Activated naive CD8-positive, alpha-beta T cell treated with anti-CD3 and anti-CD28 coated beads, Interleukin-2, amount 50 U/mL, for 24 hours (primary cell): ENCODE results near the gene GRIA4.

ENCODE experiments used
- ATAC-seq: fragments of 150-1000 bp; cut with Tn5 transposase; one replicate; pipeline ENCODE4 v1.10.0; 2021
- DNase-seq: peaks from one replicate; pipeline ENCODE4 v3.0.0; 2021
- H3K27ac Mint-ChIP-seq: one replicate; pipeline ENCODE4 v1.8.0; 2021; ENCODE audit warnings: mild to moderate bottlenecking, mixed read lengths
- H3K27me3 Mint-ChIP-seq: one replicate; pipeline ENCODE4 v1.8.0; 2021; ENCODE audit warnings: mixed read lengths
- H3K36me3 Mint-ChIP-seq: one replicate; pipeline ENCODE4 v1.8.0; 2021; ENCODE audit warnings: low read depth, mixed read lengths
- H3K4me1 Mint-ChIP-seq: one replicate; pipeline ENCODE4 v1.8.0; 2021; ENCODE audit warnings: mixed read lengths
- H3K4me3 Mint-ChIP-seq: one replicate; pipeline ENCODE4 v1.8.0; 2021; ENCODE audit warnings: mild to moderate bottlenecking, moderate library complexity, mixed read lengths
- H3K9me3 Mint-ChIP-seq: one replicate; pipeline ENCODE4 v1.8.0; 2021; ENCODE audit warnings: mixed read lengths

Gene GRIA4

GRCh38 chr11:105821372-105821771, 211.5 kb downstream of the GRIA4 start:
- H3K36me3 Mint-ChIP-seq: no peaks in the 10 kb centered on the region
- no peak for ATAC-seq

GRCh38 chr11:105821781-105822180, 211.9 kb downstream of the GRIA4 start:
- ATAC-seq (no peak), DNase-seq (no peak)
- Mint-ChIP-seq H3K4me3 (no peak overlapping the region), H3K27ac (no peak overlapping the region), H3K36me3 (no peaks in the 10 kb centered on the region), H3K27me3 (no peaks in the 10 kb centered on the region), H3K9me3 (no peaks in the 10 kb centered on the region), H3K4me1 (no peaks in the 10 kb centered on the region)

More at GRCh38 chr11:105821372-105821771, 211.5 kb downstream of the GRIA4 start:
- H3K27ac Mint-ChIP-seq: no peak overlapping the region
- H3K27me3 Mint-ChIP-seq: no peaks in the 10 kb centered on the region
- H3K9me3 Mint-ChIP-seq: no peaks in the 10 kb centered on the region
- no peak for DNase-seq
- no peaks in the 10 kb centered on the region for H3K4me1 Mint-ChIP-seq
- H3K4me3 Mint-ChIP-seq: no peak overlapping the region

GRCh38 chr11:105823495-105824033, 213.7 kb downstream of the GRIA4 start:
- H3K36me3 Mint-ChIP-seq: no peaks in the 10 kb centered on the region
- no peak overlapping the region for H3K4me3 Mint-ChIP-seq
- H3K27ac Mint-ChIP-seq: no peak overlapping the region
- H3K27me3 Mint-ChIP-seq: no peaks in the 10 kb centered on the region
- ATAC-seq (no peak), DNase-seq (no peak)
- H3K4me1 Mint-ChIP-seq: no peaks in the 10 kb centered on the region
- no peaks in the 10 kb centered on the region for H3K9me3 Mint-ChIP-seq

- Mint-ChIP-seq H3K4me1 (no peaks in the 10 kb centered on the region), H3K27me3 (no peaks in the 10 kb centered on the region), H3K9me3 (no peaks in the 10 kb centered on the region), H3K4me3 (no peak overlapping the region), H3K36me3 (no peaks in the 10 kb centered on the region), H3K27ac (no peak overlapping the region)
- no peak for ATAC-seq
- DNase-seq: no peak
Measured at GRCh38 chr11:105824457-105825013, 214.7 kb downstream of the GRIA4 start.

- no peaks in the 10 kb centered on the region for H3K27me3 Mint-ChIP-seq
- no peak overlapping the region for H3K4me3 Mint-ChIP-seq
- H3K27ac Mint-ChIP-seq: no peak overlapping the region
- H3K36me3 Mint-ChIP-seq: no peaks in the 10 kb centered on the region
- H3K4me1 Mint-ChIP-seq: no peaks in the 10 kb centered on the region
- no peak for ATAC-seq
- no peak for DNase-seq
- H3K9me3 Mint-ChIP-seq: no peaks in the 10 kb centered on the region
Measured at GRCh38 chr11:105825141-105825540, 215.3 kb downstream of the GRIA4 start.

GRCh38 chr11:105827906-105828305, 218.0 kb downstream of the GRIA4 start:
- H3K27me3 Mint-ChIP-seq: no peaks in the 10 kb centered on the region
- ATAC-seq: no peak
- no peaks in the 10 kb centered on the region for H3K4me1 Mint-ChIP-seq
- H3K4me3 Mint-ChIP-seq: no peak overlapping the region
- DNase-seq: no peak
- no peaks in the 10 kb centered on the region for H3K36me3 Mint-ChIP-seq
- H3K27ac Mint-ChIP-seq: no peak overlapping the region
- H3K9me3 Mint-ChIP-seq: no peaks in the 10 kb centered on the region

GRCh38 chr11:105829084-105829483, 219.2 kb downstream of the GRIA4 start:
- Mint-ChIP-seq H3K36me3 (no peaks in the 10 kb centered on the region), H3K27ac (no peak overlapping the region), H3K27me3 (no peaks in the 10 kb centered on the region), H3K4me1 (no peaks in the 10 kb centered on the region), H3K9me3 (no peaks in the 10 kb centered on the region), H3K4me3 (no peak overlapping the region)
- ATAC-seq: no peak
- no peak for DNase-seq

GRCh38 chr11:105834461-105834860, 224.6 kb downstream of the GRIA4 start:
- H3K4me1 Mint-ChIP-seq: no peaks in the 10 kb centered on the region
- DNase-seq (no peak), ATAC-seq (no peak)
- no peak overlapping the region for H3K27ac Mint-ChIP-seq
- H3K27me3 Mint-ChIP-seq: peaks cover 2% of the 10 kb centered on the region
- no peaks in the 10 kb centered on the region for H3K36me3 Mint-ChIP-seq
- no peak overlapping the region for H3K4me3 Mint-ChIP-seq
- H3K9me3 Mint-ChIP-seq: no peaks in the 10 kb centered on the region

- no peaks in the 10 kb centered on the region for H3K9me3 Mint-ChIP-seq
- DNase-seq (no peak), ATAC-seq (peak; percentile 28)
- no peak overlapping the region for H3K27ac Mint-ChIP-seq
- H3K4me1 Mint-ChIP-seq: no peaks in the 10 kb centered on the region
- no peaks in the 10 kb centered on the region for H3K36me3 Mint-ChIP-seq
- H3K4me3 Mint-ChIP-seq: no peak overlapping the region
- H3K27me3 Mint-ChIP-seq: peaks cover 2% of the 10 kb centered on the region
Measured at GRCh38 chr11:105838668-105839384, 229.0 kb downstream of the GRIA4 start.

- H3K27me3 Mint-ChIP-seq: peaks cover 5% of the 10 kb centered on the region
- H3K36me3 Mint-ChIP-seq: no peaks in the 10 kb centered on the region
- no peak overlapping the region for H3K27ac Mint-ChIP-seq
- H3K4me1 Mint-ChIP-seq: no peaks in the 10 kb centered on the region
- no peak for ATAC-seq
- H3K4me3 Mint-ChIP-seq: no peak overlapping the region
- no peak for DNase-seq
- H3K9me3 Mint-ChIP-seq: no peaks in the 10 kb centered on the region
Measured at GRCh38 chr11:105840391-105840790, 230.5 kb downstream of the GRIA4 start.

- Mint-ChIP-seq H3K27ac (no peak overlapping the region), H3K27me3 (peaks cover 3% of the 10 kb centered on the region), H3K4me3 (no peak overlapping the region), H3K4me1 (no peaks in the 10 kb centered on the region), H3K9me3 (no peaks in the 10 kb centered on the region), H3K36me3 (no peaks in the 10 kb centered on the region)
- no peak for ATAC-seq
- no peak for DNase-seq
Measured at GRCh38 chr11:105852403-105852802, 242.5 kb downstream of the GRIA4 start.

- Mint-ChIP-seq H3K36me3 (no peaks in the 10 kb centered on the region), H3K4me3 (no peak overlapping the region), H3K4me1 (no peaks in the 10 kb centered on the region), H3K9me3 (no peaks in the 10 kb centered on the region), H3K27ac (no peak overlapping the region), H3K27me3 (peaks cover 3% of the 10 kb centered on the region)
- ATAC-seq (no peak), DNase-seq (no peak)
Measured at GRCh38 chr11:105854269-105854668, 244.4 kb downstream of the GRIA4 start.

- no peak overlapping the region for H3K4me3 Mint-ChIP-seq
- no peaks in the 10 kb centered on the region for H3K4me1 Mint-ChIP-seq
- ATAC-seq: no peak
- no peak for DNase-seq
- no peaks in the 10 kb centered on the region for H3K36me3 Mint-ChIP-seq
- peaks cover 2% of the 10 kb centered on the region for H3K27me3 Mint-ChIP-seq
- H3K27ac Mint-ChIP-seq: no peak overlapping the region
- H3K9me3 Mint-ChIP-seq: no peaks in the 10 kb centered on the region
Measured at GRCh38 chr11:105856954-105857353, 247.1 kb downstream of the GRIA4 start.

GRCh38 chr11:105857728-105858127, 247.9 kb downstream of the GRIA4 start:
- Mint-ChIP-seq H3K27me3 (peaks cover 2% of the 10 kb centered on the region), H3K4me1 (no peaks in the 10 kb centered on the region), H3K36me3 (no peaks in the 10 kb centered on the region), H3K4me3 (no peak overlapping the region), H3K9me3 (no peaks in the 10 kb centered on the region), H3K27ac (no peak overlapping the region)
- no peak for DNase-seq
- no peak for ATAC-seq

GRCh38 chr11:105858841-105859240, 249.0 kb downstream of the GRIA4 start:
- ATAC-seq (no peak), DNase-seq (no peak)
- Mint-ChIP-seq H3K9me3 (no peaks in the 10 kb centered on the region), H3K27me3 (peaks cover 2% of the 10 kb centered on the region), H3K4me3 (no peak overlapping the region), H3K36me3 (no peaks in the 10 kb centered on the region), H3K4me1 (no peaks in the 10 kb centered on the region), H3K27ac (no peak overlapping the region)
